Measurements from ENCODE around the gene WWOX. TPM values are rescaled to one million over a fixed set of nuclear protein-coding genes. Genes with fewer than 3 reads are reported as not detected.

Gene WWOX
- total RNA-seq, 1 experiment from 2014 or later, result 35.6 TPM

DNA sequence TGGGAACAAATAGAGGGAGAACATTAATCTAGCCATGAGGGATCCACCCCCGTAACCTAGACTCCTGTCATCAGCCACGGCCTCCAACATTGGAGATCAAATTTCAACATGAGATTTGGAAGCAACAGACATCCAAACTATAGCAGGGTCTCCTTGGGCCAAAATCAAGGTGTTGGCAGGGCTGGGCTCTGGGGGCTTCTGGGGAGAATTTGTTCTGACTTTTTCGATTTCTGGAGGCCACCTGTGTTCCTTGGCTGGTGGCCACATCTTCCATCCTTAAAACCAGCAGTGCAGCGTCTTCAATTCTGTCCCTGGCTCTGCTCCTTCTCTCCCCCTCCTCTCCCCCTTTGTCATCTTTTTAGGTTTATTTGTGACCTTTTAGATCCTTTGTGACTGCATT lies 546.2 kb downstream of the WWOX start:
- no peaks in the 10 kb centered on the region for H3K9me2 ChIP-seq (ENCODE audit: insufficient read depth)
- no peaks in the 10 kb centered on the region for H3K79me2 ChIP-seq (ENCODE audit: low read depth)
- POLR2A ChIA-PET (ENCODE audit: unreplicated experiment), result no interaction called here
- TF ChIP-seq, protein P1, sequence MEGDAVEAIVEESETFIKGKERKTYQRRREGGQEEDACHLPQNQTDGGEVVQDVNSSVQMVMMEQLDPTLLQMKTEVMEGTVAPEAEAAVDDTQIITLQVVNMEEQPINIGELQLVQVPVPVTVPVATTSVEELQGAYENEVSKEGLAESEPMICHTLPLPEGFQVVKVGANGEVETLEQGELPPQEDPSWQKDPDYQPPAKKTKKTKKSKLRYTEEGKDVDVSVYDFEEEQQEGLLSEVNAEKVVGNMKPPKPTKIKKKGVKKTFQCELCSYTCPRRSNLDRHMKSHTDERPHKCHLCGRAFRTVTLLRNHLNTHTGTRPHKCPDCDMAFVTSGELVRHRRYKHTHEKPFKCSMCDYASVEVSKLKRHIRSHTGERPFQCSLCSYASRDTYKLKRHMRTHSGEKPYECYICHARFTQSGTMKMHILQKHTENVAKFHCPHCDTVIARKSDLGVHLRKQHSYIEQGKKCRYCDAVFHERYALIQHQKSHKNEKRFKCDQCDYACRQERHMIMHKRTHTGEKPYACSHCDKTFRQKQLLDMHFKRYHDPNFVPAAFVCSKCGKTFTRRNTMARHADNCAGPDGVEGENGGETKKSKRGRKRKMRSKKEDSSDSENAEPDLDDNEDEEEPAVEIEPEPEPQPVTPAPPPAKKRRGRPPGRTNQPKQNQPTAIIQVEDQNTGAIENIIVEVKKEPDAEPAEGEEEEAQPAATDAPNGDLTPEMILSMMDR (conservative IDR thresholded peaks at IDR 0.05), result no peak
- no peak for TF ChIP-seq EZH2 (IDR thresholded peaks at IDR 0.05; ENCODE audit: low read depth)
- H3K27ac ChIP-seq, result no peak overlapping the region
- intact Hi-C loops (cut with micrococcal nuclease; ENCODE audit: unreplicated experiment), result no loop called here
- DNase-seq, result no peak
- no TSS peak for BruUV-seq (replicated peaks)
- no peaks in the 10 kb centered on the region for H3F3A ChIP-seq (ENCODE audit: insufficient read depth, low read depth)
- no peaks in the 10 kb centered on the region for H3K9me3 ChIP-seq (ENCODE audit: insufficient read depth, low read depth)
- H3K4me1 ChIP-seq (replicated peaks; ENCODE audit: insufficient read depth), result no peaks in the 10 kb centered on the region
- no peak overlapping the region for H3K4me3 ChIP-seq
- CTCF ChIA-PET, result no interaction called here
- no peaks in the 10 kb centered on the region for H3K36me3 ChIP-seq (ENCODE audit: low read depth)
- H4K20me1 ChIP-seq (ENCODE audit: insufficient read depth), result no peaks in the 10 kb centered on the region
- H2AFZ ChIP-seq, result no peak overlapping the region
- H3K27me3 ChIP-seq (ENCODE audit: insufficient read depth, low read depth), result no peaks in the 10 kb centered on the region
- no peak overlapping the region for H3K4me2 ChIP-seq

DNA sequence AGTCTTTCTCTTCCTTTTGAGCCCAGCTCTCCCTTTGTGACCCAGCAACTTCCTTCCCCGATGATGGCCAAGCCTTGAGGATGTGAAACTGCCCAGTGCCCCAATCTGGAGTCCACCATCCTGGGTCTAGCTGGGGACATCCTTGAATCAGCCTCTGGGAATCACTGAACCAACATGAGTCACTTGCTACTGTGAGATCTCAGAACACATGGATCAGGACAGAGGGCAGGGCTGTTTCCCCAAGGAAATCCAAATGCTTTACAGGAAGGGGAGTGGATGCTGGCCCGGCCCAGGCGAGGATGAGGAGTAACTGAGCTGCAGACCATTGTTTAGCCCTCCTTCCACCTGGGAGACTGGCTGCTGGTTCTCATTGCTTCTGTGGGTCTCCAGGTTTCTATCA lies 547.6 kb downstream of the WWOX start:
- Histone ChIP-seq H3K4me2 (no peak overlapping the region), H4K20me1 (ENCODE audit: insufficient read depth) (no peaks in the 10 kb centered on the region), H3K4me3 (no peak overlapping the region), H2AFZ (no peak overlapping the region), H3F3A (ENCODE audit: insufficient read depth, low read depth) (no peaks in the 10 kb centered on the region), H3K27ac (no peak overlapping the region), H3K4me1 (replicated peaks; ENCODE audit: insufficient read depth) (no peaks in the 10 kb centered on the region), H3K9me3 (ENCODE audit: insufficient read depth, low read depth) (no peaks in the 10 kb centered on the region), H3K27me3 (ENCODE audit: insufficient read depth, low read depth) (no peaks in the 10 kb centered on the region), H3K36me3 (ENCODE audit: low read depth) (no peaks in the 10 kb centered on the region), H3K79me2 (ENCODE audit: low read depth) (no peaks in the 10 kb centered on the region), H3K9me2 (ENCODE audit: insufficient read depth) (no peaks in the 10 kb centered on the region)
- ChIA-PET CTCF (no interaction called here), POLR2A (ENCODE audit: unreplicated experiment) (no interaction called here)
- no peak for DNase-seq
- BruUV-seq (replicated peaks), result no TSS peak
- TF ChIP-seq, protein P1 (conservative IDR thresholded peaks at IDR 0.05), result no peak
- TF ChIP-seq EZH2 (IDR thresholded peaks at IDR 0.05; ENCODE audit: low read depth), result no peak
- intact Hi-C loops (cut with micrococcal nuclease; ENCODE audit: unreplicated experiment), result no loop called here

DNA sequence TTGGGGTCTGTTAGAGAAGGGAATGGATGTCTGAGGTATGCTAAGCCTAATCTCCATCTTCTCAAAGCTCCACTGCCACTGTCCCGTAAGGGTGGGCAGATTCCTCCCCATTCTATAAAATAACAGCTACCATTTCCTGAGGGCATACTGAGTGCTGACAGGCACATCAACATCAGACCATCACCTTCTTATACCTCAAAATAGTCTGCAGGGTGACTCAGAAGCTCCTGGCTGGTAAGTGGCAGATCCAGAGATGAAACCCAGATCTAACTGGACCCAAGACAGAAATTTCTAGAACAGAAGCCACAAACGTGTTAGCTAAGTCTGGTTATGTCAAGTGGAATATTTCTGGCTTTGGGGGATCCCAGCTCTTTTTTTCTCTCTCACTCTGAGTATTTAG lies 548.0 kb downstream of the WWOX start:
- DNase-seq, result no peak
- no peaks in the 10 kb centered on the region for H3K4me1 ChIP-seq (replicated peaks; ENCODE audit: insufficient read depth)
- CTCF ChIA-PET, result no interaction called here
- TF ChIP-seq, protein P1 (conservative IDR thresholded peaks at IDR 0.05), result no peak
- TF ChIP-seq EZH2 (IDR thresholded peaks at IDR 0.05; ENCODE audit: low read depth), result no peak
- no peaks in the 10 kb centered on the region for H3K27me3 ChIP-seq (ENCODE audit: insufficient read depth, low read depth)
- H3K9me2 ChIP-seq (ENCODE audit: insufficient read depth), result no peaks in the 10 kb centered on the region
- H4K20me1 ChIP-seq (ENCODE audit: insufficient read depth), result no peaks in the 10 kb centered on the region
- BruUV-seq (replicated peaks), result no TSS peak
- H3K27ac ChIP-seq, result no peak overlapping the region
- H3K9me3 ChIP-seq (ENCODE audit: insufficient read depth, low read depth), result no peaks in the 10 kb centered on the region
- intact Hi-C loops (cut with micrococcal nuclease; ENCODE audit: unreplicated experiment), result no loop called here
- POLR2A ChIA-PET (ENCODE audit: unreplicated experiment), result no interaction called here
- no peak overlapping the region for H3K4me2 ChIP-seq
- H3K79me2 ChIP-seq (ENCODE audit: low read depth), result no peaks in the 10 kb centered on the region
- no peak overlapping the region for H3K4me3 ChIP-seq
- H2AFZ ChIP-seq, result no peak overlapping the region
- no peaks in the 10 kb centered on the region for H3K36me3 ChIP-seq (ENCODE audit: low read depth)
- H3F3A ChIP-seq (ENCODE audit: insufficient read depth, low read depth), result no peaks in the 10 kb centered on the region

All from PC-9 (cell line).